ENCODE results near the gene KCNH1.

DNA sequence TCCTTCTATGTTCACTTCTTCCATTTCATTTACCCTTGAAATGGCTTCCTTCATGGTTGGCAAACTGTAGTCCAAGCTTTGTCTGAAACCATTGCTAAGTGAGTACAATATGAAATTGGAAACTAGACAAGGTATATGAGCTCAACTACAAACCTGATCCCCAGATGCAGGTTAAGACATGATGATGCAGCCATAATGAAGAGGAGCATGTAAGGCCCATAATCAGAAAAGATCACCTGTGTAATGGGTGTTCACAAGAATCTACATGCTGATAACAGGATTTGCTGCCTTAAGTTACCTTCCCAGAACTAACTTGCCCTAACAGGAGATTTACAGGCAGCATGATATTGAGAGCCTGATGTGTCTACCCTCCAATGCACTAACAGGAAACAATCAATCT lies 153.9 kb downstream of the KCNH1 start:
- TF ChIP-seq, protein P1, sequence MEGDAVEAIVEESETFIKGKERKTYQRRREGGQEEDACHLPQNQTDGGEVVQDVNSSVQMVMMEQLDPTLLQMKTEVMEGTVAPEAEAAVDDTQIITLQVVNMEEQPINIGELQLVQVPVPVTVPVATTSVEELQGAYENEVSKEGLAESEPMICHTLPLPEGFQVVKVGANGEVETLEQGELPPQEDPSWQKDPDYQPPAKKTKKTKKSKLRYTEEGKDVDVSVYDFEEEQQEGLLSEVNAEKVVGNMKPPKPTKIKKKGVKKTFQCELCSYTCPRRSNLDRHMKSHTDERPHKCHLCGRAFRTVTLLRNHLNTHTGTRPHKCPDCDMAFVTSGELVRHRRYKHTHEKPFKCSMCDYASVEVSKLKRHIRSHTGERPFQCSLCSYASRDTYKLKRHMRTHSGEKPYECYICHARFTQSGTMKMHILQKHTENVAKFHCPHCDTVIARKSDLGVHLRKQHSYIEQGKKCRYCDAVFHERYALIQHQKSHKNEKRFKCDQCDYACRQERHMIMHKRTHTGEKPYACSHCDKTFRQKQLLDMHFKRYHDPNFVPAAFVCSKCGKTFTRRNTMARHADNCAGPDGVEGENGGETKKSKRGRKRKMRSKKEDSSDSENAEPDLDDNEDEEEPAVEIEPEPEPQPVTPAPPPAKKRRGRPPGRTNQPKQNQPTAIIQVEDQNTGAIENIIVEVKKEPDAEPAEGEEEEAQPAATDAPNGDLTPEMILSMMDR (IDR thresholded peaks at IDR 0.05; ENCODE audit: low read depth, low read length) = no peak
- no peak for TF ChIP-seq POLR2A (IDR thresholded peaks at IDR 0.05; ENCODE audit: extremely low read depth, insufficient read length)
- no peak for TF ChIP-seq MYC (IDR thresholded peaks at IDR 0.05; ENCODE audit: low read depth, low read length)
